ENCODE results near the gene SUSD6.

DNA sequence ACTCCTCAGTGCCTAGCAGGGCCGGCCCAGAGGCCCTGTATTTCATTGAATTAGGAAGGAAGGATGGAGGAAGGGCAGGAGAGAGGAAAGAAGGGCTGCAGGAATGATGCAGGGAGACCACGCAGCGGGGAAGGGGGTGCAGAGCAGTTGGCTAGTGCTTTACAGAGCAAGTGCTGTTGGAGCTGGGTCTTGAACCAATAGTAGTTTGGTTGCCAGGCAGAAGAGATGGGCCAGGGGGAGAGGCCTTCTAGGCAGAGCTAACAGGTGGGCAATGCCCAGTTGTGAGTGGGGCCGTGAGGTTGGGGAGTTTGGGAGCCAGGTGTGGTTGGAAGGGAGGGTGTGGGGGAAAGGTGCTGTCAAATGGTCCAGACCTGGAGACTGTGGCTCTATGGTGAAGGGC is 116.5 kb downstream of the SUSD6 start:
- TF ChIP-seq, protein P1, sequence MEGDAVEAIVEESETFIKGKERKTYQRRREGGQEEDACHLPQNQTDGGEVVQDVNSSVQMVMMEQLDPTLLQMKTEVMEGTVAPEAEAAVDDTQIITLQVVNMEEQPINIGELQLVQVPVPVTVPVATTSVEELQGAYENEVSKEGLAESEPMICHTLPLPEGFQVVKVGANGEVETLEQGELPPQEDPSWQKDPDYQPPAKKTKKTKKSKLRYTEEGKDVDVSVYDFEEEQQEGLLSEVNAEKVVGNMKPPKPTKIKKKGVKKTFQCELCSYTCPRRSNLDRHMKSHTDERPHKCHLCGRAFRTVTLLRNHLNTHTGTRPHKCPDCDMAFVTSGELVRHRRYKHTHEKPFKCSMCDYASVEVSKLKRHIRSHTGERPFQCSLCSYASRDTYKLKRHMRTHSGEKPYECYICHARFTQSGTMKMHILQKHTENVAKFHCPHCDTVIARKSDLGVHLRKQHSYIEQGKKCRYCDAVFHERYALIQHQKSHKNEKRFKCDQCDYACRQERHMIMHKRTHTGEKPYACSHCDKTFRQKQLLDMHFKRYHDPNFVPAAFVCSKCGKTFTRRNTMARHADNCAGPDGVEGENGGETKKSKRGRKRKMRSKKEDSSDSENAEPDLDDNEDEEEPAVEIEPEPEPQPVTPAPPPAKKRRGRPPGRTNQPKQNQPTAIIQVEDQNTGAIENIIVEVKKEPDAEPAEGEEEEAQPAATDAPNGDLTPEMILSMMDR (IDR thresholded peaks at IDR 0.05; ENCODE audit: poor library complexity): no peak
- TF ChIP-seq EZH2 (IDR thresholded peaks at IDR 0.05; ENCODE audit: borderline replicate concordance) (no peak), EZH2phosphoT487 (IDR thresholded peaks at IDR 0.05; ENCODE audit: low read depth, severe bottlenecking, unreplicated experiment) (no peak)
